Mucosa of descending colon (tissue), 3 donors: ENCODE results near the gene LOXL4. TPM values are rescaled to one million over a fixed set of nuclear protein-coding genes. Genes with fewer than 3 reads are reported as not detected.

Experiments used
- ATAC-seq: fragments of 200-7000 bp; cut with Tn5 transposase; one replicate; pipeline ENCODE4 v1.9.1; 2020; ENCODE audit warnings: mild to moderate bottlenecking, moderate library complexity
- DNase-seq, 3 donors: peaks; one replicate each; pipeline ENCODE4 v3.0.0-alpha.2; 2020
- H3K36me3 ChIP-seq: fragments of 200-600 bp; one replicate; pipeline ENCODE4 v1.8.0; 2021; ENCODE audit warnings: low read depth, mild to moderate bottlenecking
- H3K4me1 ChIP-seq: fragments of 200-600 bp; one replicate; pipeline ENCODE4 v1.8.0; 2021; ENCODE audit warnings: low read depth, mild to moderate bottlenecking
- H3K4me3 ChIP-seq: fragments of 200-600 bp; one replicate; pipeline ENCODE4 v1.8.0; 2021; ENCODE audit warnings: mild to moderate bottlenecking
- H3K9me3 ChIP-seq: fragments of 200-600 bp; one replicate; pipeline ENCODE4 v1.8.0; 2021; ENCODE audit warnings: mild to moderate bottlenecking
- intact Hi-C, 2 donors: fragments of 100-400 bp; cut with DNase I in 1 of 2; cut with micrococcal nuclease in 1 of 2; formaldehyde crosslinking; loops; one replicate each; pipeline versions ENCODE4 v1.11.0 to v1.11.1; 2022; cut with DNase I, micrococcal nuclease
- total RNA-seq, 3 donors: library from RNA; stranded (reverse); fragmentation: NEBNext Ultra II Directional in 2 of 3; extraction: Animal tissue kit (Norgen Biotek cat#: 25700) in 2 of 3; gene quantifications; one replicate each; pipeline versions ENCODE4 v1.2.1 to v1.2.4, GENCODE V29; 2021 to 2023
- TF ChIP-seq, protein P1 (sequence below): fragments of 200-600 bp; IDR thresholded peaks from one replicate; pipeline ENCODE4 v1.8.0; 2022; ENCODE audit warnings: antibody characterized with exemption, mild to moderate bottlenecking
- donor health status: DM: no; HTN: no; CAD: no; lungs with moderate emphysema.
- donor health status: DM: no; HTN: no; CAD: no.
- donor health status: DM: no; HTN: yes; CAD: no.

LOXL4 gene
- total RNA-seq, 3 donors from 2014 or later = 0.58 to 7.8 (median 0.58) TPM

DNA sequence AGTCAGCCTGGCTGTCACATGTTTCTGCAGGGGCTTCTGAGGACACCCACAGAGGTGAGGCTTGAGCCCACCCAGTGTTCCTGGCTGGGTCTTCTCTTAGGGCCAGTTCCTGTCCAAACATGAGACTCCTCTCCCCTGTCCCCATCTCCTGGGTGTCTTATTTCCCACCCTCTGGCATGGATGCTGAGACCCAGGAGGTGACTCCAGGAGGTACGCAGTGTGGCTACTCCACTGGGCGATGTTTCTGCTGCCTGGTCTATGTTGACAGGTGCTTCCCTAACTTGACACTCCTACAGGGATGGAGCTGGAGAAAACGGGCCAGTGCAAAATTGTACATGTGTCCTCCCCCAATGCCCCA lies 26.3 kb upstream of the LOXL4 start:
- DNase-seq (no peak), ATAC-seq (no peak)
- TF ChIP-seq, protein P1, sequence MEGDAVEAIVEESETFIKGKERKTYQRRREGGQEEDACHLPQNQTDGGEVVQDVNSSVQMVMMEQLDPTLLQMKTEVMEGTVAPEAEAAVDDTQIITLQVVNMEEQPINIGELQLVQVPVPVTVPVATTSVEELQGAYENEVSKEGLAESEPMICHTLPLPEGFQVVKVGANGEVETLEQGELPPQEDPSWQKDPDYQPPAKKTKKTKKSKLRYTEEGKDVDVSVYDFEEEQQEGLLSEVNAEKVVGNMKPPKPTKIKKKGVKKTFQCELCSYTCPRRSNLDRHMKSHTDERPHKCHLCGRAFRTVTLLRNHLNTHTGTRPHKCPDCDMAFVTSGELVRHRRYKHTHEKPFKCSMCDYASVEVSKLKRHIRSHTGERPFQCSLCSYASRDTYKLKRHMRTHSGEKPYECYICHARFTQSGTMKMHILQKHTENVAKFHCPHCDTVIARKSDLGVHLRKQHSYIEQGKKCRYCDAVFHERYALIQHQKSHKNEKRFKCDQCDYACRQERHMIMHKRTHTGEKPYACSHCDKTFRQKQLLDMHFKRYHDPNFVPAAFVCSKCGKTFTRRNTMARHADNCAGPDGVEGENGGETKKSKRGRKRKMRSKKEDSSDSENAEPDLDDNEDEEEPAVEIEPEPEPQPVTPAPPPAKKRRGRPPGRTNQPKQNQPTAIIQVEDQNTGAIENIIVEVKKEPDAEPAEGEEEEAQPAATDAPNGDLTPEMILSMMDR = no peak
- H3K9me3 ChIP-seq = no peaks in the 10 kb centered on the region
- no peak overlapping the region for H3K4me3 ChIP-seq
- no peaks in the 10 kb centered on the region for H3K36me3 ChIP-seq
- intact Hi-C loops = no loop called here
- no peaks in the 10 kb centered on the region for H3K4me1 ChIP-seq

DNA sequence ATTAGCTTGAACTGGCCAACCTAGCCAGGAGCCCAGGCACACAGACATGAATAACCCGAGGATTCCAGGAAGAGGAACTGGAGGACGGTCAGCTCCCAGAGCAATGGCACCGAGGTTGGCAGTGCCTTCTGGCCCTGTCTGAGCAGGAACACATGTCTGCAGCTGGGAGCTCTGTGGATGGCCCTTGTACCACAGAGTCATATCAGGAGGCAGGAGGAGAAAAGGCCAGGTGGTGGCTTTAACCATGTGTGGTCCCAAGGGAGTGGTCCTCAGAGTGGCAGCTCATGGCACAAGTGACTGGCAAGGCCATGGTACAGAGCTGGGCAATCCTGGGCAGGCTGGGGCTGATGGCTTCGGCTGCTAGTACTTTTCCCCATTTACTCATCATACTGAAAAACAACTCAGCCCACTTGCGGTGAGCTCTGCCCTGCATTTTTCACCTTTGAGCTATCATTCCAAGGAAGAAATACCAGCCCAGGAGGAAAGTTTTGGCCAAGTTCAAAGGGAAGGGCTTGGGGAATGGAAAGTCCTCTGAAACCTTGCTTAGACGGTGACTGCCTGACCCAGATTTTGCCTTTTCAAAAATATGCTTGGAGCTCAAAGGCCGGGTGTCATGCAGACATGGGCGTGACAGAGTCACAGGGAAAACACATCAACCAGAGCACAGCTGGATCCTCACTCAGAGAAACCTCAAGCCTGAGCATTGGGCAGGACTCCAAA lies 25.7 kb upstream of the LOXL4 start:
- Histone ChIP-seq H3K9me3 (no peaks in the 10 kb centered on the region), H3K4me1 (no peaks in the 10 kb centered on the region), H3K36me3 (no peaks in the 10 kb centered on the region), H3K4me3 (no peak overlapping the region)
- peak in 1 of 3 donors; percentile 17 for DNase-seq
- TF ChIP-seq, protein P1 = no peak
- intact Hi-C loops = no loop called here
- ATAC-seq = no peak

DNA sequence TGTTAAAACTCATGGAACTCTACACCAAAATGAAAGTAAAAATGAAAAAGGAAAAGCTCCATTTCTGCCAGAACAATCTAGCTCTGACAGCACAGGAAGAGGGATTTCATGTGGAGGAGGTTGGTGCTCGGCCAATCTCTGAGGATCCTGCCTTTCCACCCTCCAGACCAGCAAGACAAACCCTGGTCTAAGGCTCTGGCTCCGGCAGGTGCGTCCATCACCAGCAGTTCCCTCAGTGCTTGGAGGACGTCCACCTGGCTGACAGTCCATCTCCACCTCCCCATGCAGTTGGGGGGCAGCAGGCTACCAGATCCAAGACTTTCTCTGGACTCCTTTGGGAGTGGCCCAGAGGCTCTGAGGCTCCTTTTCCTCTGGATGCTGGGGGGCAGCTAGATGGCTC lies 25.0 kb upstream of the LOXL4 start:
- Histone ChIP-seq H3K4me3 (no peak overlapping the region), H3K36me3 (no peaks in the 10 kb centered on the region), H3K4me1 (no peaks in the 10 kb centered on the region), H3K9me3 (no peaks in the 10 kb centered on the region)
- TF ChIP-seq, protein P1 = no peak
- DNase-seq (no peak), ATAC-seq (no peak)
- intact Hi-C loops = no loop called here

DNA sequence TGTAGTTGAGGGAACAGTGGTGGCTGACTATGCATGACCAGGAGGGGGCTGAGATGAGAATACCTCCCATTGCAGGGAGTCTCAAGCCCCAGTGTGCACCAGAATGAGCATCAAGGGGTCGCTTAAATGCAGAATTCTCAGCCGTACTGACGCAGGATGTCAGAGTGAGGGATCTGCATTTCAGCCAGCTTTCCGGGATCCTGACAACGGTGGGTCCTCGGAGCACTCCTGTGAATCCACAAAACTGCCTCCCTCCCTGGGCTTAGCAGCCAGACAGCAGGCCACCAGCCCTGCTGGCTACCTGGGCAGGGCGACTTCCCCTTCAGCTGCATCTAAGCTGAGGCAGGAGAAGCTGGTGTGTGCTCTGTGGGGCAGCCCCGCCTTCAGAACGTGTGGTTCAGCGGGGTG lies 21.8 kb upstream of the LOXL4 start:
- ATAC-seq = no peak
- TF ChIP-seq, protein P1 = no peak

DNA sequence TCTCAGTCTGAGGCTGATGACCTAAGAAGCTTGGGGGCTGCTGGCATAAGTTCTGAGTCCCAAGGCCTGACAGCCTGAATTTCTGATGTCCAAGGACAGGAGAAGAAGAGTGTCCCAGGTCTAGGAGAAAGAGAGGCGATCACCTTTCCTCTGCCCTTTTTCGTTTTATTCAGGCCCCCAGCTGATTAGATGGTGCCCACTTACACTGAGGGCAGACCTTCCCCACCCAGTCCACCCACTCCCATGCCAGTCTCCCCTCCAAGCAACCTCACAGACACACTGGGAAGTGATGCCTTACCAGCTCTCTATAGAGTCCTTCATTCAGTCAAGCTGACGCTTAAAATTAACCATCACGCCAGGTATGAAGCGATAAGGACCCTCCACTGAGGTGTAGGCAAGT lies 19.3 kb upstream of the LOXL4 start:
- Histone ChIP-seq H3K4me1 (no peaks in the 10 kb centered on the region), H3K9me3 (no peaks in the 10 kb centered on the region), H3K36me3 (no peaks in the 10 kb centered on the region), H3K4me3 (no peak overlapping the region)
- TF ChIP-seq, protein P1 = no peak
- DNase-seq (no peak), ATAC-seq (no peak)
- intact Hi-C loops = no loop called here

More for the DNA sequence above, 21.8 kb upstream of the LOXL4 start:
- Histone ChIP-seq H3K36me3 (no peaks in the 10 kb centered on the region), H3K9me3 (no peaks in the 10 kb centered on the region), H3K4me1 (no peaks in the 10 kb centered on the region), H3K4me3 (no peak overlapping the region)
- no peak for DNase-seq
- intact Hi-C loops = no loop called here

DNA sequence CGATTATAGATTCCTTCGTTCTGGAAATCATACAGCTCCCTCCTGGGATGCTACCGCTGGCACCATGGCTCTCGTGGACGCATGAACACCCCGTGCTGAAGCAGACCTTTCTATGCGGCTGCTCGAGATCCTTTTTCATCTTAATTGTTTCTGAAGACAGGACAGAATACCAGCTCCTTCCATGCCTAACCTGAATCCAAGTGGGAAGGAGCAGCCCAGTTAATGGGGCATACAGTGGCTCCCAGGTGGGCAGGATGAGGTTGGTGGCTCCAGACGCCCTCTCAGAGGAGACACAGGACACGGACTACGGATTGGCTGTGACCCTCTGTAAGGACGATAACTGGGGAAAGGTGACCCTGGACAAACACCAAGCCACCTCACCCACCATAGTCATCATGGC lies 18.4 kb upstream of the LOXL4 start:
- H3K4me3 ChIP-seq = no peak overlapping the region
- no peaks in the 10 kb centered on the region for H3K9me3 ChIP-seq
- no peaks in the 10 kb centered on the region for H3K4me1 ChIP-seq
- intact Hi-C loops = no loop called here
- ATAC-seq (no peak), DNase-seq (no peak)
- TF ChIP-seq, protein P1 = no peak
- no peaks in the 10 kb centered on the region for H3K36me3 ChIP-seq
